ENCODE data around the gene GPR108. TPM values are rescaled to one million over a fixed set of nuclear protein-coding genes. Genes with fewer than 3 reads are reported as not detected.

Gene GPR108
- total RNA-seq, 4 donors from 2014 or later, result 45.7 to 72.8 (median 52.0) TPM

GRCh38 chr19:6699935-6700334 is 37.4 kb downstream of the GPR108 start:
- intact Hi-C loops (cut with DNase I), result no loop called here
- Histone ChIP-seq H3K4me3 (no peak overlapping the region), H3K27me3 (no peaks in the 10 kb centered on the region), H3K4me1 (no peaks in the 10 kb centered on the region), H3K27ac (no peak overlapping the region), H3K9me3 (no peaks in the 10 kb centered on the region), H3K36me3 (no peaks in the 10 kb centered on the region)
- no peak for DNase-seq
- no peak for TF ChIP-seq CTCF (IDR thresholded peaks at IDR 0.05)
- no peak for TF ChIP-seq POLR2A (IDR thresholded peaks at IDR 0.05)

DNA sequence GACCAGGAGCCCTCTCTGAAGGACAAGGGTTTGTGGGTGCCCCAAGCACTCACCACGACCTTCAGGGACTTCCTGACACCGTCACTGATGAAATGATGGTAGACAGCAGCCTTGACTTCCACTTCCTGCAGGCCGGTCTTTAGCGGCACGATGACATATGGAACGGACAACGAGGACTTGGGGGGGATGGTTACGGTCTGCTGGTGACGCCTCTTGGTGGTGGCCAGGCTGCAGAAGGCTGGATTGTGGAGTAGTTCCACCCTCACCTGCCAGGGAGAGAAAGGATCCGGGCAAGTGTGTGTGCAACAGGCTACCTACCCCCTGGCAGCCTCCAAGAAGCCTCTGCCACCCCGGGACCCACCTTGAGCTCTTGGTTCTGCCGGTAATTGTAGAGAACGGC is 40.1 kb downstream of the GPR108 start:
- H3K9me3 ChIP-seq, result no peaks in the 10 kb centered on the region
- H3K4me3 ChIP-seq, result no peak overlapping the region
- TF ChIP-seq POLR2A (IDR thresholded peaks at IDR 0.05) (no peak), CTCF (IDR thresholded peaks at IDR 0.05) (no peak)
- H3K4me1 ChIP-seq, result no peaks in the 10 kb centered on the region
- H3K27me3 ChIP-seq, result no peaks in the 10 kb centered on the region
- DNase-seq, result no peak
- intact Hi-C loops (cut with DNase I), result no loop called here
- 42 to 86% methylated on average over 3 to 9 of the region's 13 CpGs for WGBS, 2 donors
- no peak overlapping the region for H3K27ac ChIP-seq
- no peaks in the 10 kb centered on the region for H3K36me3 ChIP-seq

DNA sequence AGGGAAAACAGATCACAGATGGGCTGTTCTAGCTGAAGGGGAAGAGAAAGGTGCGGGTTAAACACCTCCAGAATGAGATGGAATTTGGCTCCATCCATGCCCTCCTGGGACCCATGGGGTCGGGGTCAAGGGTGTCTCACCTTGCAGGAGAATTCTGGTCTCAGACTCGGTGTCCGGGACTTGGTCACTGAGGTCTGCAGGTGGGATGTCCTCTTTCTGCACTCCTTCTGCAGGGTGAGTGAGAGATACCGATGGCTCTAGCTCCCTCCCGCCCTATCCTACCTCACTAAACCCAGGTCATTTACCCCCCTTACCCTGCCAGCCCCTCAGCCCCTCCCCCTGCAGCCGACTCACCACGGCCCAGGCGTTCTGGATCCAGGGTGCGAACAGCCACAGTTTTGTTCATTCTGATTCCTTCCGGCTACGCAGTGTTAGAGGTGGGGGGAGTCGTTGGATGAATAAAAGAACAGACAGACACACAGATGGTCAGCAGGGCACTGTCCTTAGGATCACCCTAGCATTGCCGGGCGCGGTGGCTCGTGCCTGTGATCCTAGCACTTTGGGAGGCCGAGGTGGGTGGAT is 41.0 kb downstream of the GPR108 start:
- H3K9me3 ChIP-seq, result no peaks in the 10 kb centered on the region
- WGBS, 2 donors, result 80 to 85% methylated on average over 12 to 17 of the region's 18 CpGs
- TF ChIP-seq CTCF (IDR thresholded peaks at IDR 0.05) (no peak), POLR2A (IDR thresholded peaks at IDR 0.05) (no peak)
- intact Hi-C loops (cut with DNase I), result no loop called here
- no peak overlapping the region for H3K4me3 ChIP-seq
- peaks cover 0 to under 1% (median 0%) of the 10 kb centered on the region in 4 donors for H3K27me3 ChIP-seq
- H3K27ac ChIP-seq, result no peak overlapping the region
- no peaks in the 10 kb centered on the region for H3K4me1 ChIP-seq
- no peak for DNase-seq
- no peaks in the 10 kb centered on the region for H3K36me3 ChIP-seq

GRCh38 chr19:6694147-6694815 is 43.1 kb downstream of the GPR108 start:
- peaks cover 0 to 4% (median 0%) of the 10 kb centered on the region in 4 donors for H3K27me3 ChIP-seq
- intact Hi-C loops (cut with DNase I), result no loop called here
- no peaks in the 10 kb centered on the region for H3K4me1 ChIP-seq
- DNase-seq, result no peak
- WGBS, 2 donors, result 92% methylated on average over 10 to 11 of the region's 25 CpGs
- H3K4me3 ChIP-seq, result no peak overlapping the region
- no peaks in the 10 kb centered on the region for H3K36me3 ChIP-seq
- no peak overlapping the region for H3K27ac ChIP-seq
- TF ChIP-seq POLR2A (IDR thresholded peaks at IDR 0.05) (no peak), CTCF (IDR thresholded peaks at IDR 0.05) (no peak)
- H3K9me3 ChIP-seq, result no peaks in the 10 kb centered on the region

- Histone ChIP-seq H3K4me3 (no peak overlapping the region), H3K4me1 (no peaks in the 10 kb centered on the region), H3K27ac (no peak overlapping the region), H3K36me3 (no peaks in the 10 kb centered on the region), H3K27me3 (peaks cover 0 to 4% (median 0%) of the 10 kb centered on the region in 4 donors), H3K9me3 (no peaks in the 10 kb centered on the region)
- DNase-seq, result no peak
- intact Hi-C loops (cut with DNase I), result no loop called here
- TF ChIP-seq POLR2A (IDR thresholded peaks at IDR 0.05), result no peak
- no peak for TF ChIP-seq CTCF (IDR thresholded peaks at IDR 0.05)
- 74 to 78% methylated on average over 5 to 6 of the region's 7 CpGs for WGBS, 2 donors
These were observed 43.7 kb downstream of the GPR108 start for GRCh38 chr19:6693681-6694080.

Data from esophagus squamous epithelium (tissue), 5 donors.